Mesothelial cell of epicardium (in vitro differentiated cells): Measurements from ENCODE around the gene AOPEP. TPM values are rescaled to one million over a fixed set of nuclear protein-coding genes. Genes with fewer than 3 reads are reported as not detected.

Experiments
- DNase-seq, 2 experiments: peaks; one replicate each; pipeline ENCODE4 v3.0.0; 2021; ENCODE audit warnings: low spot score in 2 of 2; ENCODE audit not compliant: unreplicated experiment in 2 of 2
- H3K27ac Mint-ChIP-seq: 2 replicates; pipeline ENCODE4 v1.8.0; 2021; ENCODE audit warnings: mixed read lengths
- H3K27me3 Mint-ChIP-seq: 2 replicates; pipeline ENCODE4 v1.8.0; 2021; ENCODE audit warnings: low read depth, mixed read lengths
- H3K36me3 Mint-ChIP-seq: 2 replicates; pipeline ENCODE4 v1.8.0; 2021; ENCODE audit warnings: mixed read lengths
- H3K4me1 Mint-ChIP-seq: 2 replicates; pipeline ENCODE4 v1.8.0; 2021; ENCODE audit warnings: mixed read lengths
- H3K4me3 Mint-ChIP-seq: 2 replicates; pipeline ENCODE4 v1.8.0; 2021; ENCODE audit warnings: mild to moderate bottlenecking, moderate library complexity, mixed read lengths
- H3K9me3 Mint-ChIP-seq: 2 replicates; pipeline ENCODE4 v1.8.0; 2021; ENCODE audit warnings: mixed read lengths
- total RNA-seq: library from RNA; stranded (reverse); gene quantifications from 3 replicates; pipeline ENCODE4 v1.2.1, GENCODE V29; 2021
- TF ChIP-seq, protein P1 (sequence below): fragments of 200-600 bp; sonication (generic); IDR thresholded peaks from one replicate; pipeline ENCODE4 v1.5.0; 2021; ENCODE audit warnings: antibody characterized with exemption; ENCODE audit not compliant: unreplicated experiment

Gene AOPEP
- total RNA-seq, 1 donor from 2014 or later = 63.0 TPM

DNA sequence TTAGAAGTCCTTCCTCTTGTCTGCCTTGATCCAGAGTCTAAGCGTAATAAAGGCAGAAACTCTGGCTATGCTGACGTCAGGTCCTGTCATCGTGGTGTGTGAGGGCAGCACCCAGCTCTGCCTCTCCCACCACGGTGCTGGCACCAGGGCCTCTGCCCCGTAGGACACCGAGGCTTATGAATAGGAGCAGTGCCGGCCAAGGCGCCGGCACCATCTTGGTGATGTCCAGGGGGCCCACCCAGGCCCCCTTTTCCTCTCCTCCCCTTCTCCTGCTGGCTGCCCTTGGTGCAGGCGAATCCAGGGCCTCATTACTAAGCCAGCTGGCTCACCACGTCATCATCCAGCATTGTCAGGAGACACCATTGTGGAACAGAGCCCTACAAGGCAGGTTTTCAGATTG is 338.7 kb downstream of the AOPEP start:
- peaks cover 25% of the 10 kb centered on the region for H3K36me3 Mint-ChIP-seq
- H3K4me1 Mint-ChIP-seq = peaks cover 16% of the 10 kb centered on the region
- peak overlapping the region; percentile 78 for H3K27ac Mint-ChIP-seq
- no peaks in the 10 kb centered on the region for H3K27me3 Mint-ChIP-seq
- H3K4me3 Mint-ChIP-seq = no peak overlapping the region
- no peak for DNase-seq
- no peaks in the 10 kb centered on the region for H3K9me3 Mint-ChIP-seq
- TF ChIP-seq, protein P1, sequence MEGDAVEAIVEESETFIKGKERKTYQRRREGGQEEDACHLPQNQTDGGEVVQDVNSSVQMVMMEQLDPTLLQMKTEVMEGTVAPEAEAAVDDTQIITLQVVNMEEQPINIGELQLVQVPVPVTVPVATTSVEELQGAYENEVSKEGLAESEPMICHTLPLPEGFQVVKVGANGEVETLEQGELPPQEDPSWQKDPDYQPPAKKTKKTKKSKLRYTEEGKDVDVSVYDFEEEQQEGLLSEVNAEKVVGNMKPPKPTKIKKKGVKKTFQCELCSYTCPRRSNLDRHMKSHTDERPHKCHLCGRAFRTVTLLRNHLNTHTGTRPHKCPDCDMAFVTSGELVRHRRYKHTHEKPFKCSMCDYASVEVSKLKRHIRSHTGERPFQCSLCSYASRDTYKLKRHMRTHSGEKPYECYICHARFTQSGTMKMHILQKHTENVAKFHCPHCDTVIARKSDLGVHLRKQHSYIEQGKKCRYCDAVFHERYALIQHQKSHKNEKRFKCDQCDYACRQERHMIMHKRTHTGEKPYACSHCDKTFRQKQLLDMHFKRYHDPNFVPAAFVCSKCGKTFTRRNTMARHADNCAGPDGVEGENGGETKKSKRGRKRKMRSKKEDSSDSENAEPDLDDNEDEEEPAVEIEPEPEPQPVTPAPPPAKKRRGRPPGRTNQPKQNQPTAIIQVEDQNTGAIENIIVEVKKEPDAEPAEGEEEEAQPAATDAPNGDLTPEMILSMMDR = no peak

- Mint-ChIP-seq H3K9me3 (no peaks in the 10 kb centered on the region), H3K4me3 (no peak overlapping the region), H3K4me1 (peaks cover 13% of the 10 kb centered on the region), H3K27ac (no peak overlapping the region), H3K36me3 (peaks cover 22% of the 10 kb centered on the region), H3K27me3 (no peaks in the 10 kb centered on the region)
- TF ChIP-seq, protein P1 = no peak
- no peak for DNase-seq
These were observed 340.6 kb downstream of the AOPEP start for GRCh38 chr9:95067057-95067456.

DNA sequence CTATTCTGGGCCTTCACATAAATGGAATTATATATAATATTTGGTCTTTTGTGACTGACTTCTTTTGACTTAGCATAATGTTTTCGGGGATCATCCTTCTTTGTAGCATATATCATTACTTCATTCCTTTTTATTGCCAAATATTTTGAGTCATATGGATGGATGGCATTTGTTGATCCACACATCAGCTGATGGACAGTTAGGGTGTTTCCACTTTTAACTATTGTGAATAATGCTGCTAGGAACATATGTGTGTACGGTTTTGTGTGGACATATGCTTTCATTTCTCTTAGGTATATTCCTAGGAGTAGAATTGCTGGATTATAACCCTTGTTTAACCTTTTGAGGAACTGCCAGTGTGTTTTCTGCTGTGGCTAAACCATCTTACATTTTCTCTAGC is 341.4 kb downstream of the AOPEP start:
- H3K36me3 Mint-ChIP-seq = peaks cover 22% of the 10 kb centered on the region
- DNase-seq = no peak
- no peak overlapping the region for H3K27ac Mint-ChIP-seq
- TF ChIP-seq, protein P1 = no peak
- H3K4me1 Mint-ChIP-seq = peaks cover 13% of the 10 kb centered on the region
- H3K9me3 Mint-ChIP-seq = no peaks in the 10 kb centered on the region
- H3K4me3 Mint-ChIP-seq = no peak overlapping the region
- no peaks in the 10 kb centered on the region for H3K27me3 Mint-ChIP-seq

GRCh38 chr9:95070549-95071021 is 344.1 kb downstream of the AOPEP start:
- DNase-seq = no peak
- Mint-ChIP-seq H3K27me3 (no peaks in the 10 kb centered on the region), H3K9me3 (no peaks in the 10 kb centered on the region), H3K4me3 (no peak overlapping the region), H3K36me3 (peaks cover 18% of the 10 kb centered on the region), H3K27ac (peak overlapping the region; percentile 81), H3K4me1 (peaks cover 13% of the 10 kb centered on the region)
- TF ChIP-seq, protein P1 = no peak

DNA sequence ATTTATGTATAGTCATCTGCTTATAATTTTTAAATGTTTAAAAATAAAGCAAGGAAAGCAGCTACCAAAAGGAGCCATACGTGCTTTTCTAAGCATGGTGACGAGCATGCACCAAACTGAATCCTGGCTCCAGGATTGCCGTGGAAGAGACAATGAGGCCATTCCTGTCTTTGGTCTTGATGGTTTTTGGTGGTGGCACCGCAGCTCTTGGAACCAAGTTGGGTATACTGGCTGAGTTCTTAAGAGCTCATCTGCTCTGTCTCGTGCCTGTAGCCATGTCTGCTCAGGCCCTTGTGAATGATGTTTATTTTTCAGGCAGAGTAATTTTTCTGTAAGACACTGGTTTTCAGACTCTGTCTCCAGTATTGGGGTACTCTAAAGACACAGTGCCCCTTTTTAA is 345.0 kb downstream of the AOPEP start:
- DNase-seq = no peak
- peaks cover 18% of the 10 kb centered on the region for H3K36me3 Mint-ChIP-seq
- no peak overlapping the region for H3K27ac Mint-ChIP-seq
- TF ChIP-seq, protein P1 = no peak
- peaks cover 13% of the 10 kb centered on the region for H3K4me1 Mint-ChIP-seq
- H3K27me3 Mint-ChIP-seq = no peaks in the 10 kb centered on the region
- no peak overlapping the region for H3K4me3 Mint-ChIP-seq
- H3K9me3 Mint-ChIP-seq = no peaks in the 10 kb centered on the region

DNA sequence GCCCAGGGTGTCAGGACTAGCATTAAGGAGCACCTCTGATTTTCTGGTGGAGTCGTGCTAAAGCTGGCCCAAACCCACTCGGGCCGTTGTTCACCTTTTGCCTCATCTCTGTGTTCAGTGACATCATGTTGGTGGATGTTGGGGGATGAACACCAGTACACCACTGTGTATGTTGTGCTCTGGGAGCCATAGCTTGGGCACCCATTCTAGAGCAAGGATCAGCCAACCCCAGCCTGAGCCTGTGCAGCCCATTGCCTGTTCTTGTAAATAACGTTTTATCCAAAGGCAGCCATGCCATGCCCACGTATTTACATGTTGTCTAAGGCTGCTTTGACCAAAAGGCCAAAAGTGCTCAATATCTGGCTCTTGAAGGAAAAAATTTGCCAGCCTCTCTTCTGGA is 345.4 kb downstream of the AOPEP start:
- H3K9me3 Mint-ChIP-seq = no peaks in the 10 kb centered on the region

More for the DNA sequence above, 345.4 kb downstream of the AOPEP start:
- DNase-seq = no peak
- TF ChIP-seq, protein P1 = no peak
- Mint-ChIP-seq H3K27ac (no peak overlapping the region), H3K27me3 (no peaks in the 10 kb centered on the region), H3K4me3 (no peak overlapping the region), H3K4me1 (peaks cover 14% of the 10 kb centered on the region), H3K36me3 (peaks cover 17% of the 10 kb centered on the region)
